A549 (cell line): ENCODE data around the gene SNORC. TPM values are rescaled to one million over a fixed set of nuclear protein-coding genes. Genes with fewer than 3 reads are reported as not detected.

ENCODE experiments used
- ATAC-seq, 2 experiments: fragments of 200-7000 bp in 1 of 2; fragments of >200 bp in 1 of 2; cut with Nextera tagmentation in 1 of 2; cut with Tn5 transposase in 1 of 2; 3 replicates each; pipeline versions ENCODE4 v1.8.0 to v1.9.1; 2018 to 2020; ENCODE audit warnings: mild to moderate bottlenecking in 1 of 2, moderate library complexity in 1 of 2
- CTCF ChIA-PET: fragments of 300-600 bp; sonication (Branson Sonifier 250); formaldehyde crosslinking; extraction: SDS; loops from one replicate; lab custom pipeline; 2021; ENCODE audit warnings: antibody characterized with exemption, inconsistent platforms; lab: Yijun Ruan, JAX
- POLR2A ChIA-PET: fragments of 350-600 bp; formaldehyde crosslinking; extraction: SDS; loops from one replicate; lab custom pipeline; 2021; ENCODE audit warnings: antibody characterized with exemption, inconsistent platforms; lab: Yijun Ruan, JAX
- DNase-seq, 2 experiments: peaks; one replicate each; pipeline versions ENCODE4 v3.0.0 to v3.0.0-alpha.2; 2011 to 2016; ENCODE audit warnings: low read depth in 1 of 2, low spot score in 1 of 2
- FAIRE-seq: peaks from 2 replicates; lab custom pipeline; 2011; peaks lifted over from hg19 to GRCh38; lab: Jason Lieb, UNC
- H3K27ac ChIP-seq, 2 experiments: fragments of >200 bp; sonication (Bioruptor Twin); formaldehyde crosslinking; 3 replicates each; pipeline ENCODE4 v1.5.1; 2016 to 2017
- H3K4me1 ChIP-seq: fragments of >200 bp; sonication (Bioruptor Twin); formaldehyde crosslinking; 3 replicates; pipeline ENCODE4 v1.6.1; 2016
- H3K4me2 ChIP-seq: fragments of >200 bp; sonication (Bioruptor Twin); formaldehyde crosslinking; 3 replicates; pipeline ENCODE4 v1.6.1; 2016
- H3K4me3 ChIP-seq: fragments of >200 bp; sonication (Bioruptor Twin); formaldehyde crosslinking; 3 replicates; pipeline ENCODE4 v1.5.1; 2016
- H3K9me3 ChIP-seq: fragments of >200 bp; sonication (Bioruptor Twin); formaldehyde crosslinking; 3 replicates; pipeline ENCODE4 v1.6.1; 2016
- BHLHE40 ChIP-seq: IDR thresholded peaks from 2 replicates; pipeline ENCODE4 v1.6.1; 2012; ENCODE audit warnings: low read depth, low read length, inconsistent platforms
- CHD2 ChIP-seq: fragments of 150-350 bp; IDR thresholded peaks from 2 replicates; pipeline ENCODE4 v1.6.1; 2014; ENCODE audit warnings: low read length; ENCODE audit not compliant: partially characterized antibody
- E2F6 ChIP-seq: IDR thresholded peaks from 2 replicates; pipeline ENCODE4 v1.6.1; 2012; ENCODE audit warnings: low read depth, borderline replicate concordance
- ELK1 ChIP-seq: fragments of 150-350 bp; IDR thresholded peaks from 2 replicates; pipeline ENCODE4 v1.6.1; 2014; ENCODE audit warnings: low read depth, mild to moderate bottlenecking, low read length
- EP300 ChIP-seq, 2 experiments: fragments of >200 bp; sonication (Bioruptor Twin); formaldehyde crosslinking; IDR thresholded peaks; 2 replicates in 1 of 2; 3 replicates in 1 of 2; pipeline ENCODE4 v1.6.1; 2016 to 2017
- HOXB13 ChIP-seq: fragments of 250-450 bp; sonication (Bioruptor Pico); IDR thresholded peaks from 2 replicates; pipeline ENCODE4 v1.5.0; 2020; ENCODE audit warnings: low read depth, mild to moderate bottlenecking, moderate library complexity
- KDM5A ChIP-seq: fragments of 200-600 bp; sonication (generic); IDR thresholded peaks from 2 replicates; pipeline ENCODE4 v1.6.1; 2016; ENCODE audit warnings: antibody characterized with exemption, mild to moderate bottlenecking
- NR3C1 ChIP-seq: fragments of >200 bp; sonication (Bioruptor Twin); formaldehyde crosslinking; IDR thresholded peaks from 3 replicates; pipeline ENCODE4 v1.6.1; 2017
- PBX3 ChIP-seq: IDR thresholded peaks from 2 replicates; pipeline ENCODE4 v1.6.1; 2012
- RAD21 ChIP-seq, 2 experiments: fragments of >200 bp in 1 of 2; sonication (Bioruptor Twin) in 1 of 2; formaldehyde crosslinking in 1 of 2; IDR thresholded peaks in 1 of 2; conservative IDR thresholded peaks in 1 of 2; 2 replicates in 1 of 2; 3 replicates in 1 of 2; pipeline ENCODE4 v1.6.1; 2012 to 2018; ENCODE audit warnings: inconsistent platforms in 1 of 2
- RNF2 ChIP-seq: fragments of 200-600 bp; sonication (generic); IDR thresholded peaks from 2 replicates; pipeline ENCODE4 v1.6.1; 2016; ENCODE audit warnings: low read depth, mild to moderate bottlenecking, antibody characterized with exemption, moderate library complexity, borderline replicate concordance
- SMC3 ChIP-seq: fragments of >200 bp; sonication (Bioruptor Twin); formaldehyde crosslinking; IDR thresholded peaks from 3 replicates; pipeline ENCODE4 v1.6.1; 2018; ENCODE audit warnings: inconsistent platforms
- TFCP2L1 ChIP-seq: fragments of 250-450 bp; sonication (Bioruptor Pico); IDR thresholded peaks from 2 replicates; pipeline ENCODE4 v1.5.0; 2021; ENCODE audit warnings: mild to moderate bottlenecking
- ZSCAN20 ChIP-seq: fragments of 250-450 bp; sonication (Bioruptor Pico); IDR thresholded peaks from 2 replicates; pipeline ENCODE4 v1.8.0; 2022; ENCODE audit warnings: mild to moderate bottlenecking, moderate library complexity
- WGBS: methylation state at CpG from one replicate; pipeline ENCODE4 v1.1.6; 2017; ENCODE audit errors: missing lambda C conversion rate; 5-methylcytosine and 5-hydroxymethylcytosine counted together
- polyA plus RNA-seq, 4 experiments: library from polyadenylated mRNA; depleted of rRNA in 3 of 4; stranded (reverse); fragments of >200 nt; fragmentation: RNase III in 1 of 4; extraction: RNeasy Plus Mini Kit Qiagen cat#74134 plus additional on column Dnase treatment in 1 of 4; gene quantifications; 2 replicates in 3 of 4; 3 replicates in 1 of 4; pipeline ENCODE4 v1.2.3, GENCODE V29; 2011 to 2017
- TF ChIP-seq, protein P1 (sequence below): fragments of >200 bp; sonication (Bioruptor Twin); formaldehyde crosslinking; IDR thresholded peaks from 3 replicates; pipeline ENCODE4 v1.6.1; 2016
- TF ChIP-seq, protein P2 (sequence below): fragments of 250-450 bp; sonication (Bioruptor Pico); IDR thresholded peaks from 2 replicates; pipeline ENCODE4 v1.5.0; 2020; ENCODE audit warnings: low read depth, mild to moderate bottlenecking, moderate library complexity

The SNORC gene
- polyA plus RNA-seq, 2 of the 4 experiments (the other 2 are of a cell fraction) = 8.4 to 9.1 TPM

DNA sequence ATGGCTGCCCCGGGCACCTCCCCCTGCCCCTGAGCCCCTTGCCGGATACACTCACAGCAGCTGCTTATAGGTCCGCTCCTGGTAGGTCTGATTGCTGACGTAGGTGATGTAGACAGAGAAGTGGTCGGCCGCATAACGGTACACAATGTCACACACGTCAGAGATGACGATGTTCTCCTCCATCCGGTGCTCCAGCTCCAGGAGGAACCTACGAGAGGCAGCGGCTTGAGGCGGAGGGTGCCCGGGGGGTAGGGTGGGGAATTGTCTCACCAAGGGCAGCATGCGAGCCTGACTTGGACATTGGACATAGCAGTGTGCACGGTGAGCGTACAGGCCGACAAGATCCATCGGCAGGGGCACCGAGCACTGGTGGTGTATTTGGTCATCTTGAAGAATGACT is 22.8 kb downstream of the SNORC start:
- DNase-seq (no peak), ATAC-seq (no peak), FAIRE-seq (no peak)
- H3K27ac ChIP-seq = no peak overlapping the region
- 90% methylated on average over 18 of the region's 20 CpGs for WGBS
- CTCF ChIA-PET = no interaction called here
- no peak overlapping the region for H3K4me3 ChIP-seq
- TF ChIP-seq, protein P1, sequence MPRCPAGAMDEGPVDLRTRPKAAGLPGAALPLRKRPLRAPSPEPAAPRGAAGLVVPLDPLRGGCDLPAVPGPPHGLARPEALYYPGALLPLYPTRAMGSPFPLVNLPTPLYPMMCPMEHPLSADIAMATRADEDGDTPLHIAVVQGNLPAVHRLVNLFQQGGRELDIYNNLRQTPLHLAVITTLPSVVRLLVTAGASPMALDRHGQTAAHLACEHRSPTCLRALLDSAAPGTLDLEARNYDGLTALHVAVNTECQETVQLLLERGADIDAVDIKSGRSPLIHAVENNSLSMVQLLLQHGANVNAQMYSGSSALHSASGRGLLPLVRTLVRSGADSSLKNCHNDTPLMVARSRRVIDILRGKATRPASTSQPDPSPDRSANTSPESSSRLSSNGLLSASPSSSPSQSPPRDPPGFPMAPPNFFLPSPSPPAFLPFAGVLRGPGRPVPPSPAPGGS = no peak
- H3K4me2 ChIP-seq = no peak overlapping the region
- H3K9me3 ChIP-seq = no peaks in the 10 kb centered on the region
- POLR2A ChIA-PET = no interaction called here
- no peaks in the 10 kb centered on the region for H3K4me1 ChIP-seq

- no peak for FAIRE-seq
- no peaks in the 10 kb centered on the region for H3K9me3 ChIP-seq
- no peak for ATAC-seq
- CTCF ChIA-PET = interaction anchor here (1.9 kb wide), 1 partner anchor 161 kb away, joined by 5 read pairs; no protein-coding TSS in a partner anchor
- POLR2A ChIA-PET = no interaction called here
- H3K4me2 ChIP-seq = no peak overlapping the region
- TF ChIP-seq HOXB13 (CRISPR knock-in tag) = no peak
- TF ChIP-seq, protein P1 = no peak
- TF ChIP-seq TFCP2L1 (CRISPR knock-in tag) = no peak
- TF ChIP-seq ZSCAN20 = no peak
- no peak for TF ChIP-seq E2F6
- TF ChIP-seq CHD2 = no peak
- 98% methylated on average over 6 of the region's 8 CpGs for WGBS
- H3K4me1 ChIP-seq = no peaks in the 10 kb centered on the region
- no peak for DNase-seq
- 0 out of 6 replicates have a peak overlapping the region, but pooled peaks of 1 of the 2 experiments have one; percentile 26 for H3K27ac ChIP-seq
- no peak overlapping the region for H3K4me3 ChIP-seq
Measured at GRCh38 chr2:232893834-232894233, 23.8 kb downstream of the SNORC start.

GRCh38 chr2:232894251-232894650 is 24.2 kb downstream of the SNORC start:
- ChIA-PET POLR2A (no interaction called here), CTCF (interaction anchor here (1.4 to 1.9 kb wide), 2 partner anchors 41 to 160 kb away, joined by 5 to 7 read pairs; no protein-coding TSS in a partner anchor)
- Histone ChIP-seq H3K9me3 (no peaks in the 10 kb centered on the region), H3K4me3 (no peak overlapping the region), H3K27ac (0 out of 6 replicates have a peak overlapping the region, but pooled peaks of 1 of the 2 experiments have one; percentile 26), H3K4me1 (no peaks in the 10 kb centered on the region), H3K4me2 (no peak overlapping the region)
- TF ChIP-seq SMC3 (no peak), E2F6 (no peak), EP300 (IDR thresholded peaks at IDR 0.05) (no peak), RNF2 (no peak), TFCP2L1 (CRISPR knock-in tag) (no peak)
- FAIRE-seq (no peak), ATAC-seq (no peak), DNase-seq (no peak)
- 85% methylated on average over 8 of the region's 9 CpGs for WGBS

- WGBS = 90% methylated on average over 19 of the region's 19 CpGs
- ChIA-PET CTCF (interaction anchor here (0.6 to 1.9 kb wide), 3 partner anchors 42 to 486 kb away, joined by 3 to 7 read pairs (median 5); no protein-coding TSS in a partner anchor), POLR2A (no interaction called here)
- no peak for ATAC-seq
- Histone ChIP-seq H3K27ac (peak overlapping the region in 1 of 2 experiments; percentile 7; a peak in 1 of 6 replicates), H3K4me3 (no peak overlapping the region), H3K4me1 (no peaks in the 10 kb centered on the region), H3K4me2 (no peak overlapping the region), H3K9me3 (no peaks in the 10 kb centered on the region)
- FAIRE-seq = no peak
- no peak for DNase-seq
- TF ChIP-seq SMC3 = no peak
- TF ChIP-seq PBX3 = no peak
- no peak for TF ChIP-seq ELK1
- no peak for TF ChIP-seq RNF2
- TF ChIP-seq, protein P2, sequence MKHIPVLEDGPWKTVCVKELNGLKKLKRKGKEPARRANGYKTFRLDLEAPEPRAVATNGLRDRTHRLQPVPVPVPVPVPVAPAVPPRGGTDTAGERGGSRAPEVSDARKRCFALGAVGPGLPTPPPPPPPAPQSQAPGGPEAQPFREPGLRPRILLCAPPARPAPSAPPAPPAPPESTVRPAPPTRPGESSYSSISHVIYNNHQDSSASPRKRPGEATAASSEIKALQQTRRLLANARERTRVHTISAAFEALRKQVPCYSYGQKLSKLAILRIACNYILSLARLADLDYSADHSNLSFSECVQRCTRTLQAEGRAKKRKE (CRISPR knock-in tag) = no peak
- TF ChIP-seq RAD21 (conservative IDR thresholded peaks at IDR 0.05 in 1 of 2, IDR thresholded peaks at IDR 0.05 in 1 of 2) = no peak
- TF ChIP-seq KDM5A = no peak
- no peak for TF ChIP-seq BHLHE40
- TF ChIP-seq NR3C1 = no peak
Measured at GRCh38 chr2:232894746-232895145, 24.7 kb downstream of the SNORC start.
